ENCODE results near the gene CDH23. TPM values are rescaled to one million over a fixed set of nuclear protein-coding genes. Genes with fewer than 3 reads are reported as not detected.

The CDH23 gene
- total RNA-seq, 1 donor from 2014 or later: 10.3 TPM

- H3K27me3 ChIP-seq: no peaks in the 10 kb centered on the region
- no peaks in the 10 kb centered on the region for H3K9me3 ChIP-seq
- peaks cover 6% of the 10 kb centered on the region for H3K4me1 ChIP-seq
- H3K27ac ChIP-seq: no peak overlapping the region
- intact Hi-C loops (cut with DNase I): no loop called here
- DNase-seq (ENCODE audit: extremely low spot score in 2 of 2): no peak
- H3K4me3 ChIP-seq: no peak overlapping the region
- H3K36me3 ChIP-seq: no peaks in the 10 kb centered on the region
- TF ChIP-seq CTCF (IDR thresholded peaks at IDR 0.05) (no peak), POLR2AphosphoS5 (IDR thresholded peaks at IDR 0.05; ENCODE audit: insufficient read depth in 1 of 2, low read depth in 1 of 2) (no peak), POLR2A (IDR thresholded peaks at IDR 0.05) (no peak)
Measured at GRCh38 chr10:71550628-71551027, 153.9 kb downstream of the CDH23 start.

GRCh38 chr10:71551970-71552369 is 155.2 kb downstream of the CDH23 start:
- no peak for DNase-seq (ENCODE audit: extremely low spot score in 2 of 2)
- H3K27me3 ChIP-seq: no peaks in the 10 kb centered on the region
- intact Hi-C loops (cut with DNase I): no loop called here
- no peak overlapping the region for H3K4me3 ChIP-seq
- TF ChIP-seq POLR2A (IDR thresholded peaks at IDR 0.05) (no peak), POLR2AphosphoS5 (IDR thresholded peaks at IDR 0.05; ENCODE audit: insufficient read depth in 1 of 2, low read depth in 1 of 2) (no peak), CTCF (IDR thresholded peaks at IDR 0.05) (no peak)
- H3K27ac ChIP-seq: no peak overlapping the region
- H3K4me1 ChIP-seq: peaks cover 6% of the 10 kb centered on the region
- H3K9me3 ChIP-seq: no peaks in the 10 kb centered on the region
- H3K36me3 ChIP-seq: no peaks in the 10 kb centered on the region

- TF ChIP-seq POLR2A (IDR thresholded peaks at IDR 0.05): no peak
- H3K27ac ChIP-seq: no peak overlapping the region
- no peaks in the 10 kb centered on the region for H3K36me3 ChIP-seq
- intact Hi-C loops (cut with DNase I): no loop called here
- H3K27me3 ChIP-seq: no peaks in the 10 kb centered on the region
- peaks cover under 1% of the 10 kb centered on the region for H3K4me1 ChIP-seq
- DNase-seq (ENCODE audit: extremely low spot score in 2 of 2): no peak
- no peak overlapping the region for H3K4me3 ChIP-seq
- H3K9me3 ChIP-seq: no peaks in the 10 kb centered on the region
Measured at GRCh38 chr10:71553432-71553831, 156.7 kb downstream of the CDH23 start.

GRCh38 chr10:71554671-71555070 is 158.0 kb downstream of the CDH23 start:
- Histone ChIP-seq H3K36me3 (no peaks in the 10 kb centered on the region), H3K4me1 (no peaks in the 10 kb centered on the region), H3K27me3 (no peaks in the 10 kb centered on the region), H3K27ac (no peak overlapping the region), H3K9me3 (no peaks in the 10 kb centered on the region), H3K4me3 (no peak overlapping the region)
- intact Hi-C loops (cut with DNase I): no loop called here
- no peak for TF ChIP-seq POLR2AphosphoS5 (IDR thresholded peaks at IDR 0.05; ENCODE audit: insufficient read depth in 1 of 2, low read depth in 1 of 2)
- no peak for TF ChIP-seq CTCF (IDR thresholded peaks at IDR 0.05)
- TF ChIP-seq POLR2A (IDR thresholded peaks at IDR 0.05): no peak
- no peak for DNase-seq (ENCODE audit: extremely low spot score in 2 of 2)

- TF ChIP-seq POLR2AphosphoS5 (IDR thresholded peaks at IDR 0.05; ENCODE audit: insufficient read depth in 1 of 2, low read depth in 1 of 2) (no peak), CTCF (IDR thresholded peaks at IDR 0.05) (no peak)
- Histone ChIP-seq H3K36me3 (no peaks in the 10 kb centered on the region), H3K4me1 (no peaks in the 10 kb centered on the region), H3K4me3 (no peak overlapping the region), H3K9me3 (no peaks in the 10 kb centered on the region), H3K27ac (no peak overlapping the region), H3K27me3 (no peaks in the 10 kb centered on the region)
- intact Hi-C loops (cut with DNase I): no loop called here
- DNase-seq (ENCODE audit: extremely low spot score in 2 of 2): no peak
Measured at GRCh38 chr10:71555087-71555723, 158.5 kb downstream of the CDH23 start.

Measured in vagina (tissue), 2 donors.